ENCODE data around the gene RASL11B.

DNA sequence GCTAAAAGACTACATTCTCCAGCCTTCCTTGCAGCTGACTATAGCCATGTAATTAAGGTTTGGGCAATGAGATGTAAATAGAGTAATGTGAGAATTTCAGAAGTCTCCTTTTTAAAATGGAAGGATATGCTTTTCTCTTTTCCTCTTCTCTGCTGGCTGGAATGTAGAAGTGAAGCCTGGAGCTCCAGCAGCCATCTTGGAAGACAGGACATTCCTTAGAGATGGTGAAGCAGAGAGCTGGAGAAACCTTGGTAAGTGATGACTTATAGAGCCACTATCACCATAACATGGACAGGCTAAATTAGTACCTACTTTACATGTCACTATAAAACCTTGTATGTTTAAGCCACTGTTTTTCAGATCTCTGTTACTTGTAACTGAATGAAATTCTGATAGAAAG lies 48.0 kb downstream of the RASL11B start:
- TF ChIP-seq POLR2A (IDR thresholded peaks at IDR 0.05; ENCODE audit: low read length) (no peak), GATA1 (IDR thresholded peaks at IDR 0.05; ENCODE audit: low read depth, low read length) (no peak)
